Left forelimb (tissue), 1 donor: Measurements from ENCODE around the gene MFSD11.
"Not testable (repeated sequence)": the region's sequence is repeated elsewhere in the genome, so short reads cannot be mapped to it uniquely, and the experiment has no call there.

ENCODE experiments used
- DNase-seq: peaks from one replicate; pipeline ENCODE4 v3.0.0-alpha.2; 2018; ENCODE audit warnings: low spot score

MFSD11 gene

GRCh38 chr17:76748657-76749056 lies 10.7 kb downstream of the MFSD11 start:
- no peak for DNase-seq

GRCh38 chr17:76751416-76751993 lies 13.6 kb downstream of the MFSD11 start:
- DNase-seq, result no peak

GRCh38 chr17:76752006-76752405 lies 14.1 kb downstream of the MFSD11 start:
- no peak for DNase-seq

- no peak for DNase-seq
Measured at GRCh38 chr17:76753061-76753961, 15.4 kb downstream of the MFSD11 start.

- DNase-seq, result no peak
Measured at GRCh38 chr17:76755285-76755684, 17.4 kb downstream of the MFSD11 start.

GRCh38 chr17:76757256-76757655 lies 19.3 kb downstream of the MFSD11 start:
- no peak for DNase-seq

GRCh38 chr17:76758570-76758969 lies 20.7 kb downstream of the MFSD11 start:
- DNase-seq, result no peak

GRCh38 chr17:76772842-76773525 lies 35.1 kb downstream of the MFSD11 start:
- DNase-seq, result no peak

- DNase-seq, result no peak
Measured at GRCh38 chr17:76775021-76775600, 37.2 kb downstream of the MFSD11 start.

- DNase-seq, result no peak
Measured at GRCh38 chr17:76781056-76781982, 43.4 kb downstream of the MFSD11 start.

GRCh38 chr17:76783146-76783545 lies 45.2 kb downstream of the MFSD11 start:
- no peak for DNase-seq

GRCh38 chr17:76784926-76785325 lies 47.0 kb downstream of the MFSD11 start:
- no peak for DNase-seq

- not testable (repeated sequence) for DNase-seq
Measured at GRCh38 chr17:76787866-76788265, 49.9 kb downstream of the MFSD11 start.

- no peak for DNase-seq
Measured at GRCh38 chr17:76789235-76789788, 51.4 kb downstream of the MFSD11 start.

- DNase-seq, result no peak
Measured at GRCh38 chr17:76791053-76791980, 53.4 kb downstream of the MFSD11 start.

GRCh38 chr17:76792348-76792747 lies 54.4 kb downstream of the MFSD11 start:
- no peak for DNase-seq

GRCh38 chr17:76793775-76794174 lies 55.9 kb downstream of the MFSD11 start:
- no peak for DNase-seq

- DNase-seq, result no peak
Measured at GRCh38 chr17:76796081-76796480, 58.2 kb downstream of the MFSD11 start.

- DNase-seq, result no peak
Measured at GRCh38 chr17:76797241-76797840, 59.4 kb downstream of the MFSD11 start.

GRCh38 chr17:76801706-76802105 lies 63.8 kb downstream of the MFSD11 start:
- no peak for DNase-seq
